VCaP (cell line): ENCODE data around the gene WDR48.
A peak's percentile ranks its signal among the peaks of the same experiment; 100 is the strongest.

Experiments
- H3K27ac ChIP-seq: fragments of 450-650 bp; 2 replicates; pipeline ENCODE4 v1.5.1; 2017
- TF ChIP-seq, protein P1 (sequence below): fragments of 450-650 bp; conservative IDR thresholded peaks from 2 replicates; pipeline ENCODE4 v1.5.1; 2017; ENCODE audit warnings: mild to moderate bottlenecking, moderate library complexity

The WDR48 gene

DNA sequence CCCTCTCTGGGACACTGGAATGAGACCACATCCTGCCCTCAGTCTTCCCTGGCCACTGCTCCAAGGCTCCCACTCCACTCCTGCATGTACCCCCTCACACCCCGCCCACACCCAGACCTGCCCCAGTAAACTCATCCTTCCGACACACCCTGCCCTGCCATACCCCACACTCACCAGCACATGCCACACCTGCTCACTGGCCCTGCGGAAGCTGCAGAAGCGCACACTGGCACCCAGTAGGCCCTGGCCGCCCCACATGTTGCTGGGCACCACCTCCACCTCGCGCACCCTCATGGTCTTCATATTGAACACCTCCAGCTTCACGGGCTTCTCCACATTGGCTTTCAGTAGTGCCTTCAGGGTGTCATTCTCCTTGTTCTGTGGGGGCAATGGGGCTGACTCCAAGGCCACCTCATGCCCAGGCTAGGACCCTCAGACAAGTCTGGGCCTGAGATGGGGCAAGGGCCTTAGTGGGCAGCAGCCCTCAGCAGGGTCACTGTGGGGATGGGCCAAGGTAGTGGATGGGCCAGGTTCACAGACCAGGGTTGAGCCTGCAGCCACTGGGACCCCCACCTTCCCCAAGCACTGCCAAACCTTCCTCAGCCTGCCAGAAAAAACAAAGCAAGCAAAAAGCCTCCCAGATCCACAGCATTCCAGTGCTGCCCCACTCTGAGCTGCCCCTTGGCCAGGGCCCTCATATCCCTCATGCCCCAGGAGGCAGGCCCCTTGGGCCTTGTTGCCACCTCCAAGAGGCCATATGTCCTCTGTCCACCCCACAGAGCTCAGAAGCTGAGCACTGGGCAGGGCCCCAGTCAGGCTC, 50.9 kb downstream of the WDR48 start:
- TF ChIP-seq, protein P1, sequence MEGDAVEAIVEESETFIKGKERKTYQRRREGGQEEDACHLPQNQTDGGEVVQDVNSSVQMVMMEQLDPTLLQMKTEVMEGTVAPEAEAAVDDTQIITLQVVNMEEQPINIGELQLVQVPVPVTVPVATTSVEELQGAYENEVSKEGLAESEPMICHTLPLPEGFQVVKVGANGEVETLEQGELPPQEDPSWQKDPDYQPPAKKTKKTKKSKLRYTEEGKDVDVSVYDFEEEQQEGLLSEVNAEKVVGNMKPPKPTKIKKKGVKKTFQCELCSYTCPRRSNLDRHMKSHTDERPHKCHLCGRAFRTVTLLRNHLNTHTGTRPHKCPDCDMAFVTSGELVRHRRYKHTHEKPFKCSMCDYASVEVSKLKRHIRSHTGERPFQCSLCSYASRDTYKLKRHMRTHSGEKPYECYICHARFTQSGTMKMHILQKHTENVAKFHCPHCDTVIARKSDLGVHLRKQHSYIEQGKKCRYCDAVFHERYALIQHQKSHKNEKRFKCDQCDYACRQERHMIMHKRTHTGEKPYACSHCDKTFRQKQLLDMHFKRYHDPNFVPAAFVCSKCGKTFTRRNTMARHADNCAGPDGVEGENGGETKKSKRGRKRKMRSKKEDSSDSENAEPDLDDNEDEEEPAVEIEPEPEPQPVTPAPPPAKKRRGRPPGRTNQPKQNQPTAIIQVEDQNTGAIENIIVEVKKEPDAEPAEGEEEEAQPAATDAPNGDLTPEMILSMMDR = no peak
- H3K27ac ChIP-seq = no peak overlapping the region

DNA sequence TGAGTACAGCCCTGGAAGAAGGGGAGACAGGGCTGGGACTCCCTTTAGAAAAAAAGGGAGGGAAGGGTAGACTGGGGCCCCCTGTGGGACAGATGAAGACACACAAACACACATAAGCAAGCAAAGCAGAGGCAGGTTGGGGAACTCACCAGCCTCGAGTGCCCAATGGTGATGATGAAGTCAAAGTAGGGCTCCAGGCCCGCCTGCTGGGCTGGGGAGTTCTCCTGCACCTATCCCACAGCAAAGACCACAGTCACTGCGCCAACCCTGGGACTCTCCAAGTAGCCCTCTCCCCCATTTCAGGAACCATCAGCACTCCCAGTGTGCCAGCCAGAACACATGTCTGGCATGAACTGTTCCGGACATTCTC, 51.5 kb downstream of the WDR48 start:
- no peak overlapping the region for H3K27ac ChIP-seq
- TF ChIP-seq, protein P1 = no peak

DNA sequence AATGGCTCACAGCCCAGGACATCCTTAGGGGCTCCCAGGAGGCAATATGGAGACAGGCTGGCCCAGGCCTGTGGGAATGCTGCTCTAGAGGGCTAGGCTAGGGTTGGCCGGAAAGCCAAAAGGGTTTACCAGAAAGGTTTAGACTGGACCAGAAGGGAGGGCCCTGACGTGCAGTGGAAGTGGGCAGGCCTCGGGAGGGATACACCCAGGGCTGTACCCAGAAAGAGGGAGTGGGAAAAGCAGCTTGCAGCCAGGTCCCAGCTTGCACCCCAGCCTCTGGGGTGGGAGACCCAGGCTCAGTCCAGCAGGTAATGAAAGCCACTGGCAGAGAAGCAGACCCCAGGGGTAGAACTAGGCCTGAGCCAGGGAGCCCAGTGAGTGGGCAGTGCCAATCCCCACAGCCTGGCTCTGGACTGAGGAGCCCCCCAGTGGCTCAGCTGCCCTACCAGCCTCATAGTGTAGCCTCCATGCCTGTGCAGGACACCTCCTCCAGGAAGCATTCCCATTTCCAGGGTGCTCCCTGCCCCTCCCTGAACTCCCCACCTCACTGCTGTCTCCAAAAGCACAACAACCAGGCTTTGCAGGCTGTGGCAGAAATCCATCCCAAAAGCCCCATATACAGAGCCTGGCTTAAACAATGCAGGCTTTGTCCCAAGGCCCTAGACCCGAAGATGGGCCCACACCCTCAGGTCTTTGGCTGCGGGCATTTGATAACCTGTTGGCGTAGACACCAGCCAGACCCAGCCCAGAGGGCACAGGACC, 52.2 kb downstream of the WDR48 start:
- no peak overlapping the region for H3K27ac ChIP-seq
- TF ChIP-seq, protein P1 = no peak

DNA sequence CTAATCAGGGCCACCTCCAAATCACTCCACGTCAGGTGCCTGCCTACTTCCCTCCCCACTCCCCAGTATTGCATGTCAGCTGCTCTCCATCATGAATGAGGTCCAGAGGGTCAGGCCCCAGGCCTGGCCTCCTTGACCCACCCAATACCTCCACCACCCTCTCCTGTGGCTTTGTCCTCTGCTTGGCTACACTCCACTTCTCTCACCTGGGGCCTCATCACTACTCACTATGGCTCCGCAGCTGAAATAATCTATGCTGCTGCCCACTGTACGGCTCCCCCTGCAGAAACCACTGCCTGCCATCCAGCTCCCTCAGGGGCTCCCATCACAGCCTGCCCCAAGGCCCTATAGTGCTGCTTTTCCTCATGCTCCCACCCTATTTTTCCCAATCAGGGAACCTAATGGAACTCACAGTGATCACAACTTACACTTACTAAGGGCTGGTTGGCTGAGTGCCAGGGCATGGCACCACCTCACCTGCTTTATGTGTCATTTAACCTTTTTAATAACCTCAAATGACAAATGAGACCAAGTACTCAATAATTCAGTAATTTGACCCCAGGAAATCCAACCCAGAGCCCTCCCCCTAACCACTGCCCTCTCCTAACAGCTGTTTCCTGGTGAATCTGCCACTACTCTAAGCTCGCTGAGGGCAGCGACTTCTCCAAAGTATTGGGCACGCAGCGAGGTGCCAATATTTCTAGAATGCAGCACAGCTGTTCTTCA, 53.3 kb downstream of the WDR48 start:
- TF ChIP-seq, protein P1 = no peak
- no peak overlapping the region for H3K27ac ChIP-seq

DNA sequence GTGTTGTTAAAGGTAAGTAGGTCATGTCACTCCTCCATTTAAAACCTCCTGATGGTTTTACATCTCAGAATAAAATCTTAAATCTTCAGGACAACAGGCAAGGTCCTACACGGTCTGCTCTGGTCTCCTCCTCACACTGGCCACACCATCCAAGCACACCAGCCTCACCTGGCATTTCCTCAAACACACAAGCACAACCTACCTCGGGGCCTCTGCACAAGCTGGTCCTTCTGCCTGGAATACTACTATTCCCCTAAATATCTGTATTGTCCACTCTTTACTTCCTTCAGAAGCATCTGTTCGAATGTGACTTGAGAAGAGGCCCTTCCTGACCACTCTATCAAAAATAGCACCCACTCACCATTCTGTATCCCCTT, 53.9 kb downstream of the WDR48 start:
- H3K27ac ChIP-seq = peak overlapping the region; percentile 94
- TF ChIP-seq, protein P1 = no peak

DNA sequence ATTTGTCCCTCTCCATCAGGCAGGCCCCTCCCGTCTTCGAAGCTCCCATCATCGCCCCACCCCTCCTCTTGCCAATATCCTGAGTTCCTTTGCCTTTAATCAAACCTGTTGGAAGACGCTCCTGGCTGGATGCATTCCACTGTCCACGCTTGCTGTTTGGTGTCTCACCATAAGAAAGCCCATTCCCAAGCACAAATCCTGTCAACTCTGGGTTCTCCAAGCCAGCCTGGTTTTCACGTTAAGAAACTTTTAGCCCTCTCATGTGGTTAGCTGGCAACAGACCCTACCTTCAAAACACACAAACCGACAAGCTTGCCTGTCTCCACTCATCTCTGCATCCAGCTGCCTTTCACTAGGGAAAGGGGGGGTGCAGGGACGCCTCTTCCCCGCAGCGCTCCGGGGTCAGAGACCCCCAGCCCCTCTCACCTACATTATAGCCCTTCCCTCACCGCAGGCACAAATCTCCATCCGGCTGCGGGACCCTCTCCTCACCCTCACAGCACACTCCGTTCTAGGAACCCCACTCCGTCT, 54.5 kb downstream of the WDR48 start:
- H3K27ac ChIP-seq = peak overlapping the region; percentile 94

More for the DNA sequence above, 54.5 kb downstream of the WDR48 start:
- TF ChIP-seq, protein P1 = no peak
